Neural progenitor cell (in vitro differentiated cells): Measurements from ENCODE around the gene GPR158. TPM values are rescaled to one million over a fixed set of nuclear protein-coding genes. Genes with fewer than 3 reads are reported as not detected.
A peak's percentile ranks its signal among the peaks of the same experiment; 100 is the strongest.

ENCODE experiments used
- DNase-seq: peaks from one replicate; pipeline ENCODE4 v3.0.0-alpha.2; 2016; ENCODE audit warnings: low spot score
- H2AFZ ChIP-seq: fragments of 200-600 bp; sonication (generic); replicated peaks from 2 replicates; pipeline ENCODE4 v1.6.1; 2016; ENCODE audit warnings: antibody characterized with exemption
- H3F3A ChIP-seq: fragments of 200-600 bp; sonication (generic); 2 replicates; pipeline ENCODE4 v1.6.1; 2016; ENCODE audit warnings: antibody characterized with exemption, low read depth
- H3K27ac ChIP-seq: fragments of 200-600 bp; sonication (generic); 2 replicates; pipeline ENCODE4 v1.5.1; 2016; ENCODE audit warnings: mild to moderate bottlenecking
- H3K27me3 ChIP-seq: fragments of 200-600 bp; sonication (generic); 2 replicates; pipeline ENCODE4 v1.6.1; 2016; ENCODE audit warnings: mild to moderate bottlenecking, moderate library complexity
- H3K36me3 ChIP-seq: fragments of 200-600 bp; sonication (generic); 2 replicates; pipeline ENCODE4 v1.5.1; 2016
- H3K4me1 ChIP-seq: fragments of 200-600 bp; sonication (generic); 2 replicates; pipeline ENCODE4 v1.6.1; 2016; ENCODE audit warnings: mixed run types
- H3K4me2 ChIP-seq: fragments of 200-600 bp; sonication (generic); 2 replicates; pipeline ENCODE4 v1.6.1; 2016
- H3K4me3 ChIP-seq: fragments of 200-600 bp; sonication (generic); 2 replicates; pipeline ENCODE4 v1.5.1; 2016
- H3K79me2 ChIP-seq: fragments of 200-600 bp; sonication (generic); 2 replicates; pipeline ENCODE4 v1.6.1; 2016; ENCODE audit warnings: low read depth
- H3K9ac ChIP-seq: fragments of 200-600 bp; sonication (generic); 2 replicates; pipeline ENCODE4 v1.6.1; 2016
- H3K9me3 ChIP-seq: fragments of 200-600 bp; sonication (generic); 2 replicates; pipeline ENCODE4 v1.5.1; 2016; ENCODE audit warnings: low read depth
- H4K20me1 ChIP-seq: fragments of 200-600 bp; sonication (generic); 2 replicates; pipeline ENCODE4 v1.6.1; 2016; ENCODE audit warnings: low read depth
- H3K27ac Mint-ChIP-seq: 3 replicates; pipeline ENCODE4 v1.8.0; 2021; ENCODE audit warnings: mixed read lengths
- H3K27me3 Mint-ChIP-seq: 2 replicates; pipeline ENCODE4 v1.8.0; 2022; ENCODE audit warnings: low read depth, mild to moderate bottlenecking, inconsistent platforms, moderate library complexity, mixed read lengths; ENCODE audit not compliant: insufficient read depth
- H3K36me3 Mint-ChIP-seq: 3 replicates; pipeline ENCODE4 v1.8.0; 2021; ENCODE audit warnings: mixed read lengths
- H3K4me1 Mint-ChIP-seq: 3 replicates; pipeline ENCODE4 v1.8.0; 2021; ENCODE audit warnings: mixed read lengths
- H3K4me3 Mint-ChIP-seq: 3 replicates; pipeline ENCODE4 v1.8.0; 2021; ENCODE audit warnings: mild to moderate bottlenecking, moderate library complexity, mixed read lengths
- H3K9me3 Mint-ChIP-seq: 3 replicates; pipeline ENCODE4 v1.8.0; 2020; ENCODE audit warnings: mixed read lengths
- EZH2 ChIP-seq: fragments of 200-600 bp; sonication (generic); IDR thresholded peaks from 2 replicates; pipeline ENCODE4 v1.6.1; 2017; ENCODE audit warnings: antibody characterized with exemption, mild to moderate bottlenecking, moderate library complexity
- EZH2phosphoT487 ChIP-seq: fragments of 200-600 bp; sonication (generic); IDR thresholded peaks from 2 replicates; pipeline ENCODE4 v1.6.1; 2017; ENCODE audit warnings: antibody characterized with exemption
- total RNA-seq: library from RNA; depleted of rRNA; stranded (reverse); fragments of >200 nt; gene quantifications from 2 replicates; pipeline ENCODE4 v1.2.3, GENCODE V29; 2015; ENCODE audit warnings: low replicate concordance
- TF ChIP-seq, protein P1 (sequence below): fragments of 200-600 bp; sonication (generic); IDR thresholded peaks from 2 replicates; pipeline ENCODE4 v1.5.1; 2017; ENCODE audit warnings: antibody characterized with exemption, mild to moderate bottlenecking

The GPR158 gene
- total RNA-seq, 1 donor from 2014 or later, result 0.39 TPM

DNA sequence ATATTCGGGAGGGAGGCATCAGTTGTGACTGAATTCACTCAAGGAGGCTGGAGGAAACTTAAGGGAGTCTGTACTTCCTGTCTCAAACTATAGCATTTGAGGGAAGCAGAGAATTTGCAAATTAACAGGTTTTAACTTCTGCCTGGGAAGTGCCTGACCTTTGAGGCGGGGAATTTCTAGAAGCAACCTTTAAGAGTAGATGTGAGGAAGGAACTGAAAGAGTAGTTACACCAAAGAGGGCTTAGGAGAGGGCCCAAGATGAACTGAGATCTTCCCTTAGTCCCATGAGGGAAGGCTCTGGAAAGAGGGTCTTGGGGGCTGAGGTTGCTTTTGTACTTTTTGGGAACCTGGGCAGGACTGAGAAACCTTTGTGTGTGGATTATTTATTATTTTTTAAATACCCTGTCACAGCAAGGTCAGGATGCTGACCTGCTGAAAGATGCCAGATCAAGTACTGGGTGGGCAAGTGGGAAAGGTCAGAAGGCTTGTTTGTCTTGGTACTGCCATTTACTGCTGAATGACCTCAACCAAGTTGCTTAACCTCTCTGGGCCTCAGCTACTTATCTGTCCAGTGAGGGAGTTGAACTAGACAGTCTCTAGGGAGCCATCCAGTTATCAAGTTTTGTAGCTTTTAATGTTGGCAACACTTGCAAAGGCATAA, 2.4 kb downstream of the GPR158 start:
- no peaks in the 10 kb centered on the region for H3K9me3 ChIP-seq
- peaks cover 14% of the 10 kb centered on the region for H3K4me1 ChIP-seq
- H2AFZ ChIP-seq, result no peak overlapping the region
- no peak for DNase-seq
- H3K9me3 Mint-ChIP-seq, result no peaks in the 10 kb centered on the region
- no peak overlapping the region for H3K27ac Mint-ChIP-seq
- peak overlapping the region; percentile 87 for H3K4me2 ChIP-seq
- peak overlapping the region; percentile 89 for H3K4me3 Mint-ChIP-seq
- peaks cover 28% of the 10 kb centered on the region for H3K27me3 Mint-ChIP-seq
- no peaks in the 10 kb centered on the region for H3K36me3 Mint-ChIP-seq
- H3K36me3 ChIP-seq, result no peaks in the 10 kb centered on the region
- H3K79me2 ChIP-seq, result no peaks in the 10 kb centered on the region
- H3K27ac ChIP-seq, result no peak overlapping the region
- TF ChIP-seq, protein P1, sequence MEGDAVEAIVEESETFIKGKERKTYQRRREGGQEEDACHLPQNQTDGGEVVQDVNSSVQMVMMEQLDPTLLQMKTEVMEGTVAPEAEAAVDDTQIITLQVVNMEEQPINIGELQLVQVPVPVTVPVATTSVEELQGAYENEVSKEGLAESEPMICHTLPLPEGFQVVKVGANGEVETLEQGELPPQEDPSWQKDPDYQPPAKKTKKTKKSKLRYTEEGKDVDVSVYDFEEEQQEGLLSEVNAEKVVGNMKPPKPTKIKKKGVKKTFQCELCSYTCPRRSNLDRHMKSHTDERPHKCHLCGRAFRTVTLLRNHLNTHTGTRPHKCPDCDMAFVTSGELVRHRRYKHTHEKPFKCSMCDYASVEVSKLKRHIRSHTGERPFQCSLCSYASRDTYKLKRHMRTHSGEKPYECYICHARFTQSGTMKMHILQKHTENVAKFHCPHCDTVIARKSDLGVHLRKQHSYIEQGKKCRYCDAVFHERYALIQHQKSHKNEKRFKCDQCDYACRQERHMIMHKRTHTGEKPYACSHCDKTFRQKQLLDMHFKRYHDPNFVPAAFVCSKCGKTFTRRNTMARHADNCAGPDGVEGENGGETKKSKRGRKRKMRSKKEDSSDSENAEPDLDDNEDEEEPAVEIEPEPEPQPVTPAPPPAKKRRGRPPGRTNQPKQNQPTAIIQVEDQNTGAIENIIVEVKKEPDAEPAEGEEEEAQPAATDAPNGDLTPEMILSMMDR, result no peak
- TF ChIP-seq EZH2 (no peak), EZH2phosphoT487 (no peak)
- H3K9ac ChIP-seq, result no peak overlapping the region
- peak overlapping the region; percentile 59 for H3K4me3 ChIP-seq
- peaks cover 11% of the 10 kb centered on the region for H3K4me1 Mint-ChIP-seq
- peaks cover 68% of the 10 kb centered on the region for H3K27me3 ChIP-seq
- peaks cover 29% of the 10 kb centered on the region for H4K20me1 ChIP-seq
- peaks cover 12% of the 10 kb centered on the region for H3F3A ChIP-seq

- Histone ChIP-seq H3F3A (peaks cover 12% of the 10 kb centered on the region), H3K4me3 (no peak overlapping the region), H3K4me2 (no peak overlapping the region), H3K36me3 (no peaks in the 10 kb centered on the region), H3K27ac (no peak overlapping the region), H3K79me2 (no peaks in the 10 kb centered on the region), H2AFZ (no peak overlapping the region), H3K27me3 (peaks cover 63% of the 10 kb centered on the region), H3K4me1 (peaks cover 14% of the 10 kb centered on the region), H4K20me1 (peaks cover 29% of the 10 kb centered on the region), H3K9me3 (no peaks in the 10 kb centered on the region), H3K9ac (no peak overlapping the region)
- Mint-ChIP-seq H3K9me3 (no peaks in the 10 kb centered on the region), H3K27ac (no peak overlapping the region), H3K27me3 (peaks cover 28% of the 10 kb centered on the region), H3K4me3 (peak overlapping the region; percentile 15), H3K36me3 (no peaks in the 10 kb centered on the region), H3K4me1 (peaks cover 11% of the 10 kb centered on the region)
- TF ChIP-seq, protein P1, result no peak
- TF ChIP-seq EZH2 (no peak), EZH2phosphoT487 (no peak)
- no peak for DNase-seq
These were observed 2.9 kb downstream of the GPR158 start for GRCh38 chr10:25177754-25178135.

DNA sequence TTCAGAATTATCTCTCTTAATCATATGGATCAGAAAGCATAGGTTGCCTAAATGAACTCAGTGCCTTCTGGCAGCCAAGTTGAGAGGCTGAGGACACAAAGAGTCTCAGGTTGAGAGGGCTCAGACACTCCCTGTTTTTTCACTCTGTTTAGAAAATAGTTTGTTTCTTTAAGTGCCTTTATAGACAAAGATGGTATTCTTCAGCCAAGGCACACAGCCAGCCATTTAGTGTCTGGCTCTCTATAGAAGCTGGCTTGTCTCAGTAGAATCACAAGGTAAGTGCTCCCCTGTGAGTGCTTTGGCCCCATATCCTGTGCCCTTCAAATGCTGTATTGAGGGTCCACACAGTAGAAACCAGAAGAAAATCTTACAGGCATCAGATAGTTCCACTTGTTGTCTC, 3.6 kb downstream of the GPR158 start:
- no peak overlapping the region for H3K27ac ChIP-seq
- H3K27me3 ChIP-seq, result peaks cover 56% of the 10 kb centered on the region
- H2AFZ ChIP-seq, result no peak overlapping the region
- Mint-ChIP-seq H3K27me3 (peaks cover 28% of the 10 kb centered on the region), H3K9me3 (no peaks in the 10 kb centered on the region), H3K4me1 (peaks cover 11% of the 10 kb centered on the region), H3K27ac (no peak overlapping the region), H3K4me3 (no peak overlapping the region), H3K36me3 (no peaks in the 10 kb centered on the region)
- no peaks in the 10 kb centered on the region for H3K36me3 ChIP-seq
- peaks cover 14% of the 10 kb centered on the region for H3K4me1 ChIP-seq
- H3K4me3 ChIP-seq, result no peak overlapping the region
- peaks cover 12% of the 10 kb centered on the region for H3F3A ChIP-seq
- H4K20me1 ChIP-seq, result peaks cover 27% of the 10 kb centered on the region
- no peak overlapping the region for H3K9ac ChIP-seq
- no peak for TF ChIP-seq EZH2
- TF ChIP-seq, protein P1, result no peak
- TF ChIP-seq EZH2phosphoT487, result no peak
- H3K9me3 ChIP-seq, result no peaks in the 10 kb centered on the region
- H3K4me2 ChIP-seq, result no peak overlapping the region
- H3K79me2 ChIP-seq, result no peaks in the 10 kb centered on the region
- DNase-seq, result no peak
